ENCODE measurements around the gene PECR.

PECR gene

DNA sequence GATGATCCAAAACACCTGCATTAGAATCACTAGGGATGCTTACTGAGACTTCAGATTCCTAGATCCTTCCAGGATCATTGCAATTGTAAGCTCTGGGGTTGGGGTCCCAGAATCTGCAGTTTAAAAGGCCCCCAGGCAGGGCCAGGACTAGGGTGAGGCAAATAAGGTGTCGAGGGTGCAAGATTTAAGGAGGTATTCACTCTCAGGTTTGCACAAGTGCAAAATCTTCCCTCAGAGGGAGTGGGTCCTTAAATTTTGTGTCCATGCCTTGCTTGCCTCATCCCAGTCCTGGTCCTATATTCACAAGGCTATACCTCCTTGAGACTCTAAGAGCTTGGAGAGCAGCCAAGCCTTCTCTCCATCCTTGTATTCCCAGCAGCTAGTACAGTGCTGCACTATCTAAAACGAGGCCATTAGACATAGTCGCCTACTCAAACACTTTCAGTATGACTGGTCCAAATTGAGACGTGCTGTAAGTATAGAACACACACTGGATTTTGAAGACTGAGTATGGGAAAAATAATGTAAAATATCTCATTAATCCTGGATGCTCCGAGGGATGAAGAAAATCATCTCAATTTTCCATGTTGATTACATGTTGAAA lies 36.6 kb downstream of the PECR start:
- DNase-seq (ENCODE audit: low read depth, low spot score): no peak
- no peak overlapping the region for H3K4me3 ChIP-seq (ENCODE audit: low read length)

DNA sequence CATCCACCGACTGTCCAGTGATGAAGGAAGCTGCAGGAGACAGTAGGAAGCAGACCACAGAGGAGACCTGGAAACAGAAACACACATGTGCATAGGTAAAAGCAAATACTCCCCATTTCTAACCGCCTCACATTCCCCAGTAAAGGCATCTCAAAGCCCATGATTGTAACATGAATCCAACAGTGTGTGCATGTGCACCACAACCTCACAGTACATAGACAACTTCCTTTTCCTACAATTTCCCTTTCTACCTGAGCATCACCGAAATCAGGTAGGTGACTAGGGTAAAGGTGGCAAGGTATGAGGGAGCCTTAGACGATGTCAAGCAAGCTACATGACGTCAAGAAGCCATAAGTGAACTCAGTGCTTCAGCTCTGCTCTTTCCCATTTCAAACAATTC lies 37.7 kb downstream of the PECR start:
- H3K4me3 ChIP-seq (ENCODE audit: low read length): no peak overlapping the region
- no peak for DNase-seq (ENCODE audit: low read depth, low spot score)

DNA sequence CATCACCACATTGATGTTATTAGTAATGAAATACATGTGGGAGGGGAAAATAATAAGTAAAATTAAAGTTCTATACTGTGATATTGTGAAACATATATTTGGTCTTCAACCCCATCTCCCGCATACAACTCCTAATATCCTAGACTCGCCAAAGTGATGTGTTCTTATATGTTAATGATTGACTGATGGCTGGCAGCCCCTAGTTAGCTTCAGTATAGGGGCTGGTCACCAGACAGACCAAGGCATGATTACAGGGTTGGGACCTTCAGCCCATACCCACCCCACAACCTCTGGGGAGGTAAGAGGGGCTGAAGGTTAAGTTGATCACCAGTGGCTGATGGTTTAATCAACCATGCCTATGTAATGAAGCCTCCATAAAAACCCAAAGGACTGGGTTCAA lies 40.2 kb downstream of the PECR start:
- H3K4me3 ChIP-seq (ENCODE audit: low read length): no peak overlapping the region
- DNase-seq (ENCODE audit: low read depth, low spot score): no peak

DNA sequence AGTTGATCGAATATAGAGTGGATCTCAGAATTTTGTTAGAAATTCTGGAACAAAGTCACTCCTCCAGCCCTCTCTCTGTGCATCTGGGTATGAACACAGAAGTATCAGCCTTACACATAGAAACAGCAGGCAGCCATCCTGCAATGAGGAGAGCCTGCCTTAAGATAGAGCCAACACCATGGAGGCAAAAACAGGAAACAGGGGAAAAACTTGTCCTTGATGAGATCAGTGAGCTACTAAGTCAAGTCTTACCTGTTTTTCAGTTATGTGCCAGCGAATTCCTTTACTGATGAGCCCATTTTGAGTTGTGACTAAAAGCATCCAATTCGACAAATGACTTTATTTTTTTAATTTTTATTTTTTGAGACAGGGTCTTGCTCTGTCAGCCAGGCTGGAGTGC lies 41.7 kb downstream of the PECR start:
- DNase-seq (ENCODE audit: low read depth, low spot score): no peak
- H3K4me3 ChIP-seq (ENCODE audit: low read length): no peak overlapping the region

DNA sequence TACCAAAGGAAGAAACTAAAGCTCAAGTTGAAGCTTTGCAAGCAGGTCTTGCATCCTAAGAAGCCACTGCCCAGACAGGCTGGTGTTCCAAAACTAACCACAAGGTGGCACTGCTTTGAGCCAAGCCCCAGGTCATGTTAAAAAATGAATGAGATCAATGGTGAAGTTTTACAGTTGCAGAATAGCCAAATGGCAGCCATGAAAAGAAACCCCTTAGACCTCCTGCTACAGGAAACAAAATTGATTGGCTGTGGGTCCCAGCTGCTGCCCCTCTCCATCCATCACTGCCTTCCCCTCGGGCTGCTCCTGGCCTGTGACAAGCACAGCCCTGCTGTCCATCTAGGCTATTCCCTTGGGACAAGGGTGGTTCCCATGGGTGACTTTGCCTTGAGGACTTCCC lies 47.5 kb downstream of the PECR start:
- DNase-seq (ENCODE audit: low read depth, low spot score): peak; percentile 79
- H3K4me3 ChIP-seq (ENCODE audit: low read length): no peak overlapping the region

DNA sequence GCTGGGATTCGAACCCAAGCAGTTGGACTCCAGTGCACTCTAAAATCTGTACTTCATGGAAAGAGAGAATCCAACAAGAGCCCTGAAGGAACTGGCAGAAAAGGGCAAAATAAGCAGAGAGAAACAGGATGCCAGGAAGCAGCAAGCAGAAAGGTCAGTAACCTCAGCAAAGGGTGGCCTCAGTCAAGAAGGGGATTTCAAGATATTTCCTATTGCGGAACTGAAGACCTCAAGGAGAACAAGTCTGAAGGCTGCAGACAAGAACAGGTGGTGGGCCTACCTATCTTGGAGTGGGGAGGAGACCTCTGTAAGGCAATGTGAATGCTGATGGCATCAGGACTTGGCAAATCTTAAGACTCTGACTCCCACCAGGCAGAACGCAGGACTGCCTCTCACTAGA lies 48.2 kb downstream of the PECR start:
- DNase-seq (ENCODE audit: low read depth, low spot score): no peak
- H3K4me3 ChIP-seq (ENCODE audit: low read length): no peak overlapping the region

DNA sequence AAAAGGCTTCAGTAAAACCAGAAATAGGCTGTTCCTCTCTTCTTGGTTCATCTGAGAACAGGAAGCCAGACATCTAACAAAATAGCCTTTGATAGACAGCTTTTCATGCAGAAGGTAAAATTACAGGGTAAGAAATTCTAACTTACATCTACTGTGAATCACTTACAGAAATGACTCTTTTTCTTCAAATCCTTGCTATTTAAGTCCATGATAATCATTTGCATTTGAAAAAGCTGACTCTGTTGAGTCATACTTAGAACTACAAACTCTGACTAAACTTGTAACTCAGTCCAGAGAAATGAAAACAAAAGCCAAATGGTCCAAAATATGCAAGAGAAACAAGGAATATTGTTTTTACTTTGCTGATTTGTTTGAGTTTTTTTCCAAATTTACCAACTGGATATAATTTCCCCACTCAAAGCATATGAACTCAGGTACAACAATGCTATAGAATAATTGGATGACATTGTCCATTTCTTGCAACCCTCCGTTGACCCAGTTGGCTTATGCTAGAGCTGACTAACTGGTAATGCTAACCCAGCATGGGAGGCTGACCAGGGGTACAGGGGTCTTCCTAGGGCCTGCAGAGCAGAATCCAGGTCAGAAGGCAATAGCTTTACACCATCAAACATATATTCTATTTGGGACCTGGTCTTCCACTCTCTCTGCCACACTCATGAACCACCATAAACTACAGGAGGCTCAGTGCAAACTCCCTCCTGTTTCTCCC lies 49.5 kb downstream of the PECR start:
- H3K4me3 ChIP-seq (ENCODE audit: low read length): no peak overlapping the region
- DNase-seq (ENCODE audit: low read depth, low spot score): no peak

DNA sequence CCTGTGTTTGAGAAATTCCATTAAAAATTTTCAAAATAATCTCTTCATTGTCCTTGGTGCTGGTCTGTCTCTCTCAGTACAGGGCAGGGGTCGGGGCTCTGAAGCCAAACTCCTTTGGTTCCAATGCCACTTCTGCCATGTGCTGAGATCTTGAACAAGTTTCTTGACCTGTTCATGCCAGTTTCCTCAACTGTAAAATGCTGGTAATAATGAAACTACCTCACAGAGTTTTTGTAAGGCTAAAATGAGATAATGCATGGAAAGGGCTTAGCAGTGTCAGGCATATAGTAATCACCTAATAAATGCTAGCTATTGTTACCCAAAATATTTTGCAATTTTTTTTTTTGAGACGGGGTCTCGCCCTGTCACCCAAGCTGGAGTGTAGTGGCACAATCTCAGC lies 51.4 kb downstream of the PECR start:
- H3K4me3 ChIP-seq (ENCODE audit: low read length): no peak overlapping the region
- no peak for DNase-seq (ENCODE audit: low read depth, low spot score)

DNA sequence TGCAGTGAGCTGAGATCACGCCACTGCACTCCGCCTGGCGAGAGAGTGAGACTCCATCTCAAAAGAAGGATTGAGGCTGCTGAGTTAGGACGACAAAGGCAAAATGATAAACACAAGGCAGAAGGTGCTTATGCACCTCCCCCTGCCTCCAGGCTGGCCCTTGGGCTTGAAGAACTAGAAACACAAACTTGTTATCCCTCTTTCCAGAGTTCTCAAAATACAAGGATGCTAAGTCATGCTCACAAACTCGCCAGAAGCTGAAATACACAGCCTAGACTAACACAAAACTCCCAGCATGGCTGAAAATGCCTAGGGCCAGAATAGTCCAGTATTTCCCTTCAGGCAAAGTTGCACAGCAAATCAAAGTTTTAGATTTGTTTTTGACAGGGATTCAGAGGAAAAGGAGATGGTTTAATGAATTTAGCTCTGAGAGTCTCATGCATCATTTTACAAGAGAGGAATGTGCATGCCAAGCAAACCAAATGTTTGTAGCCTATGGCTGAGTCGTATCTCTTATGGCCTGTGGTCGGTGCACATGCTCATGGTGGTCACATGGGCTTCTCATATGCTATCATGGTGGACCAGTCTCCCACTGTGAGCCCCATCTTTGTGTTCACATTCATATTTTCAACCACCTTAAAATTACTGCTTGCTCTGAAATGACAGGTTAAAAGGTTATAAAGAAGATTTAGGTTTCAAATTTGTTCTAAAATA lies 52.0 kb downstream of the PECR start:
- H3K4me3 ChIP-seq (ENCODE audit: low read length): no peak overlapping the region
- DNase-seq (ENCODE audit: low read depth, low spot score): no peak

DNA sequence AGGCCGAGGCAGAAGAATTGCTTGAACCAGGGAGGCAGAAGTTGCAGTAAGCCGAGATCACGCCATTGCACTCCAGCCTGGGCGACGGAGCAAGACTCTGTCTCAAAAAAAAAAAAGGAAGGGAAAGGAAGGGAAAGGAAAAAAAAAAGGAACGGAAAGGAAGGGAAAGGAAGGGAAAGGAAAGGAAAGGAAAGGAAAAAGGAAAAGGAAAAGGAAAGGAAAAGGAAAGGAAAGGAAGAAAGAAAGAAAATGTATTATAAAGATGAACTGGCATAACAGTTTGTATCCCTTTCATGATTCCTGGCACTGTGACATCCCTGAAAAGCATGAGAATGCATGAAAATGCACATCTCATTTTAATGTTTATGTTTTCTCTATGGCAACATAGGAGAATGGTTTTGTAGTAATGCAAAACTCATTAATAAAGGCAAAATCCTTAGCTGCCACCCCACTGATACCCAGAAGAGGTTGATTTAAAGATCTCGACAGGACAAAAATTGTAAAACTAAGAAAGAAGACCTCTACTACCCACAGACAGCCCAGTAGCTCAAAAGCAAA lies 56.8 kb downstream of the PECR start:
- DNase-seq (ENCODE audit: low read depth, low spot score): no peak
- H3K4me3 ChIP-seq (ENCODE audit: low read length): no peak overlapping the region

DNA sequence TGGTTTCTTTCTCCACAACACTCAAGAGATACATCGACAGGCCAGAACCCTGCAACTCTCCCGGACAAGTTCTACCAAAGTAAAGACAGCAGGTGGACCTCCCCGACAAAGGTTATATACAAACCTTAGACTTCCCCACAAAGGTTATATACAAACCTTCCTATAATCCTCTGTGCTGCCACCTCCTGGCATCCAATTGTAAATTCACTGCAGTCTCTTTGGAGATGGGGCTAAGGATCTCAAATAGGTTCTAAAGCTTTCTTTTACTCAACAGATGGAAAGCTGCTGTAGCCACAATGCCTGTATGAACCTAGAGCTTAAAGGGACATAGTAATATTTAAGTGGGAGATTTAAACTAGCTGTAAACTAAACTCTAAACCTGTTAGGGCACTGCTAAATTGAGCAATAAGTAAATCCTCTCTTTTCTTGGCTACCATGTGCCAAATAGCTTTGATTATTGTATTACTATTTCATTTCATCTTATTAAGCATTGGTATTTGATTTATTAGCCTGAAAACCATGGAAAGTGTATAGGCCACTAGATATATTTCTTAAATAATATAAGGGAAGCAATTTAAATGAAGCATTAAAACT lies 58.5 kb downstream of the PECR start:
- H3K4me3 ChIP-seq (ENCODE audit: low read length): no peak overlapping the region
- peak; percentile 58 for DNase-seq (ENCODE audit: low read depth, low spot score)

DNA sequence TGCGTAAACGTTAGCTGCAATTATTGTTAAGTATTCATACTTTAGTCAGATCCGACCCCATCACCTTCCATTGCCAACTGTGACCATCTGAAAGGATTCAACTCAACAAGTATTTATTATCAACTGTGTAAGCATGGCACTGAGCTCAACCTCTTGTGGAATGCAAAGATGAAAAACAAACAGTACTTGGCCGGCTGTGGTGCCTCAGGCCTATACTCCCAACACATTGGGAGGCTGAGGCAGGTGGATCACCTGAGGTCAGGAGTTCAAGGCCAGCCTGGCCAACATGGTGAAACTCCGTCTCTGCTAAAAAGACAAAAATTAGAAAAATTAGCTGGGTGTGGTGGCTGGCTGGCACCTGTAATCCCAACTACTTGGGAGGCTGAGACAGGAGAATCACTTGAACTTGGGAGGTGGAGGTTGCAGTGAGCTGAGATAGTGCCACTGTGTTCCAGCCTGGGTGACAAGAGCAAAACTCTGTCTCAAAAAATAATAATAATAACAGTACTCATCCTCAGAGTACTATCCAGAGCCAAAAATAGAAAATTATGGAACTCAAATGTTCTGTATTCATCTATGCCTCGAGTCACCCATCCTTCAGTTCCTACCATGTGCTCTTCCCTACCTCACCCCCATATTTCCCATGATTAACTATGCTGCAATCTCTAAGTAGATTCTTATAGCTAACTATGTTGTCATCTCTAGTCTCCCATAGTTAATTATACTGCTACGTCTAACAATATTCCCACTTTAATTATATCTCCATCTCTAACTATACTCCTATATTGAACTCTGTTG lies 59.6 kb downstream of the PECR start:
- DNase-seq (ENCODE audit: low read depth, low spot score): no peak
- no peak overlapping the region for H3K4me3 ChIP-seq (ENCODE audit: low read length)

DNA sequence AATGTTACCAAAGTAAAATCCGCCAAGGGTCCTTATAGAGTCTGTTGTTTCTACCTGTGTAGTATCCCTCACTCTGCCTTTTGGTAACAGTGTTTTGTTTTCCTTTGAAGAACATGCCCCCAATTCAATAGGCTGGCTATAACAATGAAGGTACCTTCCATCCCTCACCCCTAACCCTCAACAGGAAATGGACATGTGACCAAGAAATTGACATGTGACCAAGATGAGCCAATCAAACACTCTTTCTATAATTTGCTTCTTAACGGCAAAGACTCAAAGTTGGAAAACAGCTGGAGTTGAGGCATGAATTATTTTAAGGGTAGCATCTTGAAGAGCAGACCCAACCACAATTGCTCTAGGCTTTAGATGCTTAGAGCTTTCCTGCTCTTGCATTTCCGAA lies 62.9 kb downstream of the PECR start:
- no peak overlapping the region for H3K4me3 ChIP-seq (ENCODE audit: low read length)
- no peak for DNase-seq (ENCODE audit: low read depth, low spot score)

DNA sequence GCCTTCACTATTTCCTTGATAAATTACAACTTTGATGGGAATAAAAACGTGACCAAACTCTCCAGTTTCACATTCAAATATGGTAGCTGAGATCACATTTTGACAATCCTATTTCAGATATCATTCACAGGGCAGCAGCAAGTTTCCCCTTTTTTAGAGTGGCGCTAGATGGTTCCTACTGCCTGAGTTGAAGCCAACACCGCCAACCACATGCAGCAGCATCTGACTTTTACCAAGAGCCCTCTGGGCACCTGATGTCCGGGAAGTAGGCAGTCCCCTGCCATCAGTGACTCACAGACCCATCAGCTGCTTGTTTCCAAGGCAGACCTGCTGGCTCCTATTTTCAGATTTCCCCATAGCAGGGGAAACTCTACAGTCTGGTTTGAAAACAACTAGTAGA lies 64.2 kb downstream of the PECR start:
- no peak overlapping the region for H3K4me3 ChIP-seq (ENCODE audit: low read length)
- no peak for DNase-seq (ENCODE audit: low read depth, low spot score)

DNA sequence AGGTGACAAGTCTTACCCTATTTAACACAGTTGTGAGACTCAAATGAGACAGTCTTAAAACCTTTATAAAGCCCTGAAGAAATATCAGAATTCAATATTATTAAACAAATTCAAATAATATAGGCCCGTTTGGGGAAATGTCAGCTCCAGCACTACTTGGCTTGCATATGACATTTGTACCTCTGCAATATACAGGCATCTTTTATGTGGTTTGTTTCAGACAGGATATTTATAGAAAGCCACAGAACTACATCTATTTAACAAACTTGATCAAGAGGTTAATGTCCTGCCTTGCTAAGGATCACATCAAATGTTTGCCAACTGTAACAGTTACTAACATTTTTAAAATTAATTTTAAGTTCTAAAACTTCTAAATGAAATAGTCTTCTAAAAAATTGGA lies 65.0 kb downstream of the PECR start:
- H3K4me3 ChIP-seq (ENCODE audit: low read length): peak overlapping the region; percentile 32
- DNase-seq (ENCODE audit: low read depth, low spot score): peak; percentile 66

DNA sequence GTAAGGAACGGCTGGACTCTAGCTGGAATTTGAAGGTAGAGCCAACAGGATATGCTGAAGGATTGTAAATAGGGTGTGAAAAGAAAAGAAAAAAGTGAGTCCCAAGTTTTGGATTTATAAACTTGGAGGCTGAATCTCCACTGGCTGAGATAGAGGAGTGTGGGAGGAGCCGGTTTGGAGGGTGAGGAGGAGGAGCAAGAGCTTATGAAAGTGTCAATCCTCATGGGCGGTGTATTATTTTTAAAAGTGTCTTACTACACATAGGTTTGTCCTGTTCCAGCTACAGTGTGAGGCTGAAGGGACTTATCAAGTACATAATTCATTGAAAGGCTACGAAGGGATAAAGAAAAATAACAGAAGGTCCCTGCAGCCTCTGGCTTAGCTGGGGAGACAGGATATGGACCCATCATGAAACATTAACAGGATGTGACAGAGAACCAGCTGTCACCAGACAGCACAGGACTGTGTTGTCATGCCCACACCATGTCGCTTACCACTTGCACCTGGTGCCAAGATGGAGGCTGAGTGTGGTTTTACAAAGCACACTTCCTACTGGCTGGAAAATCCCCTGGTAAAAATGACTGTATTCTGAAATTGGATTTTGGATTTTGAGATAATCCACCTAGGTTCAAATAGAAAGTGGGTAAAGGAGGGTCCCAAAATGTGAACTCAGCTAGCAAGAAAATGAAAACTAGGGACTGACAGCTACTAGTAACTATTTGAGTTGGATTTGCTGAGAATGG lies 65.7 kb downstream of the PECR start:
- H3K4me3 ChIP-seq (ENCODE audit: low read length): peak overlapping the region; percentile 32
- DNase-seq (ENCODE audit: low read depth, low spot score): peak; percentile 90

DNA sequence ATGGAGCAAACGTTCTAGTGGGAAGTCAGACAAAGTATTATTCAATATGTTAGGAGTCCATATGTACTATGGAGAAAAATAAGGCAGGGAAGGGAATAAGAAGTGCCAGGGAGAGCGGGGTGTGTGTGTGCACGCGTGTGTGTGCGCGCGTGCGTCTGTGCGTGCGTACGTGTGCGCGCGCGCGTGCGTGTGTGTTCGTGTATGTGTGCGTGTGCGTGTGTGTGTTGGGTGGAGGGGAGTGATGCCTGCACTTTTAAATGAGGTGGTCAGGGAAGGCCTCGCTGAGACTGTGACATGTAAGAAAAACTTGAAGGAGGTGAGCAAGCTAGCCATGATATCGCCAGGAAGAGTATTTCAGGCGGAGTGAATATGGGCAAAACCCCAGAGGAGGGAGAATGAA lies 66.6 kb downstream of the PECR start:
- no peak for DNase-seq (ENCODE audit: low read depth, low spot score)
- H3K4me3 ChIP-seq (ENCODE audit: low read length): no peak overlapping the region

DNA sequence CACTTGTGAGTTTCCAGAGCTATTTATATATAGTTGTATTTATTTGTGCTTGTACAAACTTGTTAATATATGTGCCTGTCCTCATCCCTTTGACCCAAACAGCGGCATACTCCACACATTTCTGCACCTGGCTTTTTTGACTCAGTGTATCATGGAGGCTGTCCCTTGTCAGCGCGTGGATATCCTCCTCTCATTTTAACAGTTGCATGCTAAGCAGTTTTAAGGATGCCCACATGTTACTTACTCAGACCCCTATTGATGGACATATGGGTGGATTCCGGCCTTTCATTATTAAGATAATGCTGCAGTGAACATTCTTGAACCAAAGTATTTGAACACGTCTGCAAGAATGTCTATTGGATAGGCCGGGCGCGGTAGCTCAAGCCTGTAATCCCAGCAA lies 67.6 kb downstream of the PECR start:
- H3K4me3 ChIP-seq (ENCODE audit: low read length): peak overlapping the region; percentile 71
- DNase-seq (ENCODE audit: low read depth, low spot score): no peak
